NCI-H82 treated with DMSO at 0.1 percent for 48 hours (cell line): ENCODE results near the gene C2orf92.

Experiments used
- DNase-seq: peaks from one replicate; lab custom pipeline; 2025; ENCODE audit not compliant: unreplicated experiment; lab: John Stamatoyannopoulos, UW

The C2orf92 gene

GRCh38 chr2:97726261-97727064 lies 57.0 kb downstream of the C2orf92 start:
- no peak for DNase-seq

GRCh38 chr2:97727296-97727695 lies 57.8 kb downstream of the C2orf92 start:
- no peak for DNase-seq

- peak; percentile 16 for DNase-seq
Measured at GRCh38 chr2:97728091-97728731, 58.7 kb downstream of the C2orf92 start.

DNA sequence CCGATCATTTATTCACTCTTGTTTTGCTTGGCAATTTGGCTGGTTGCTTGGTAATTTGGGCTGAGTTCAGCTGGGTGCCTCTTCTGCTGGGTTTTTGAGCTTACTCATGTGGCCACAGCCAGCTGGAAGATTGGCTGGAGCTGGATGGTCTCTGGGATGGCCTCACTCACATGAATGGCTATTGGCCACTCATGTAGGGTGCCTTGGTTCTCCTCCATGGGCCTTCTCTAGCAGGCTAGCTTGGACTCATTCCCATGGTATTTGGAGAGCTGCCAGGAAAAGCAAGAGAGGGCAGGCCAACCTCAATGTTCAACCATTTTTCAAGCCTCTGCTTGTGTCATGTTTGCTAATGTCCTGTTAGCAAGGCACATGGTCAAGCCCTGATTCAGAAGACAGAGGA lies 60.7 kb downstream of the C2orf92 start:
- no peak for DNase-seq

DNA sequence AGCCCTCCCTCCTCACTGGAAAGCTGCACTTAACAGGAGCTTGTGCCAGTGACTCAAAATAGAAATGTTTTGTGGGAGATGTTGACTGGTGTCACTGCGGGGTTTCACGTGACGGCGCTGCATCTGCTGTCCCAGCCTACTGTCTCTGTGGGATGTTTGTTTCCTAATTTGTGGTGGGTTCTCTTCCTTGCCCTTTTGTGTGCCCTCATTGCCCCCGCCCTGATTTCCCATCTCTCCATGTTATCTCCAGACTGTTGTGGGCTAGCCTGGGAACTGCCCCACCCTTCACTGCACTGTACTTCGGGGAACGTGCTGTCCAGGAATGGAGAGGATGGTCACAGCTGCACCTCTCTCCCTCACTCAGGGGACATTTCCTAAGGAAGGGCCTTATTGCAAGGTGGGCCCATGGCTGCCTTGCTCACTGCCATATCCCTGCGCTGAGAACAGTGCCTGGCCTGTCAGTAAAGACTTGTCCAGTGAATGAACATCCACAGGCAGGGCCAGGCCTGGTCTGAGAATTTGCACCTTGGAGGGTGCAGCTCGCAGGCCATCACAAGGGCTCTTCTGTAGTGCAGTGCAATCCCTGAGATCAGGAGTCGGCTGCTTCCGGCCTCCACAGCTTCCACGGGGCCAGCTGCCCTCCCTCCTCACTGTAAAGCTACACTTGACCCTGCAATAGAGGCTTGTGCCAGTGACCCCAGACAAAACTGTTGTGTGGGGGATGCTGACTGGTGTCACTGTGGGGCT lies 61.9 kb downstream of the C2orf92 start:
- DNase-seq: no peak

- no peak for DNase-seq
Measured at GRCh38 chr2:97732436-97733340, 63.2 kb downstream of the C2orf92 start.

DNA sequence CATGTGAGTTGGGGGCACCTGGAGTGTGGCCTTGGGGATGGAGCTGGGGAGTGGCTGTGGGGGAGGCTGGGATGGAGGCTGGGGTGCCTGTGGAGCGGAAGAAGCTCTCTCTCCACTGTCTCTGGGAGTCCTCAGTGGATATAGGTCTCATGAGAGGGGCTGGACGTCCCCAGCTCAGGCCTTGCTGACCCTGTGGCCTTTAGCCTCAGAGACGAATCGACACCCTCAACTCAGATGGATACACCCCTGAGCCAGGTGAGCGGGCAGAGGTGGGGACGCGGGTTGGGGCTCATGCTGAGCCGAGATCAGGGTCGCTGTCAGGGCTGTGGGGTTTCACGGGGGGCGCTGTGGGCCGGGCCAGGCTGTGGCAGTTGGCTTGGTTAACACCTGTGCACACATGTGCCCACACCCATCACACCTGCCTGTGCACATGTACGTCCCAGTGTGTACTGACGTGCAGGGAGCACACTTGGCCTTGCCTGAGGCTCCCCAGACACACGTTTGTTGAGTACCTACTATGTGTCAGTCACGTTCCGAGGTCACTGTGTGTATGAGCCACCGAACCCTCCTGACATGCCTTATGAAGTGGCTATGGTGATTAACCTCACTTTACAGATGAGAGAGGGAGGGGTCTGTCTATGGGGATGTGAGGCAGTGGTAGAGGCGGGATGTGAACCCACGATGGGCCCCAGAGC lies 64.0 kb downstream of the C2orf92 start:
- DNase-seq: no peak

DNA sequence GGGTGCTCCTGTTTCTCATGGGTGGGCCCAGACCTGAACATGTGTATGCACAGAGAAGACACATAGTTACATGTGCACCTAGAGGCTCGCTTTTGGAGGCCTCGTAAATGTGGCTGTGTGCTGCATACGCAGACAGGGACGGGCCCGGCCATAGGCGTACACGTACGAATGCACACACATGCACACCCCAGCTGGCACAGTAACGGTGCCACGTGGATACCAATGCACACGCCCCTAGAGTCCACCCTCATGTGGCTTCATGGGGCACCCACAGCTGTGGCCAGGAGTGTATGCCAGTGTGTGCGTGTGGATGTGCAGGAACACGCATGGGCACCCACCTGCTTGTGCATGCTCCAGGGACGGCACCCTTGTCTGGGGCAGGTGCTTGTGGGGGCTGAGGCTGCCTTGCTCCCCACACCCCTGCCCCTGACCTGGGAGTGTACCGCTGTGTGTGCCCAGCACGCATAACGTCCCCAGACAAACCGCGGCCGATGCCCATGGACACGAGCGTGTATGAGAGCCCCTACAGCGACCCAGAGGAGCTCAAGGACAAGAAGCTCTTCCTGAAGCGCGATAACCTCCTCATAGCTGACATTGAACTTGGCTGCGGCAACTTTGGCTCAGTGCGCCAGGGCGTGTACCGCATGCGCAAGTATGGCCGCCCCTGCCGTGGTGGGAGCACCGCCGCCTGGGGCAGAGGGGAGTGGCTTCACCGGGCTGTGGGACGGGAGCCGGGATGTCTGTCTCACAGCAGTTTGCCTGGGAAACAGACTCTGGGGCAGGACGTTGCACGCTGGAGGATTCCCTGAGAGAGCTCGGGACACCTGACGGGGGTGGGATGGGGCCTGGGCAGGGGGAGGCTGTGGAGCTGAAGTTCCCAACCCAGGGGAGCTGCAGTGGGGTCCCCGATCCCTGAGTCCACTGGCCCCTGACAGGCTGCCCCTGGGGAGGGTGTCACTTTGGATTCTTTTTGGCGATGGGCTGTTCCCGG lies 64.8 kb downstream of the C2orf92 start:
- DNase-seq: no peak

GRCh38 chr2:97735161-97735561 lies 65.6 kb downstream of the C2orf92 start:
- DNase-seq: no peak

DNA sequence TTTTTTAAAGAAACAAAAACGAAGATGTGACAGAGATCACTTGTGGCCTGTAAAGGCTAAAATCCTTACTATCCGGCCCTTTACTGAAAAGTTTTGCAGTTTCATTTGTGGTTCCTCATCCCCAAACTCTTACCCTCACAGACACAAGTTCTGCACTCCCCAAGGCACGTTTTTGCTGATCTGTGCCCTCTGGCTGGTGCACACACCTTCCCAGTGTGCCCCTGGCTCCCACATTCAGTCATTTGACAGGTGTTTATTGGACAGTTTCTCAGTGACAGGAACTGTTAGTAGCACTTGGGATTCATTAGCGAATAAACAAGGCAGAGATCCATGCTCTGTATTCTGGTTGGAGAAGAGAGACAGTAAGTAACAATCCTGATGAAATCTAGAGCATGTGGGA lies 66.7 kb downstream of the C2orf92 start:
- no peak for DNase-seq

DNA sequence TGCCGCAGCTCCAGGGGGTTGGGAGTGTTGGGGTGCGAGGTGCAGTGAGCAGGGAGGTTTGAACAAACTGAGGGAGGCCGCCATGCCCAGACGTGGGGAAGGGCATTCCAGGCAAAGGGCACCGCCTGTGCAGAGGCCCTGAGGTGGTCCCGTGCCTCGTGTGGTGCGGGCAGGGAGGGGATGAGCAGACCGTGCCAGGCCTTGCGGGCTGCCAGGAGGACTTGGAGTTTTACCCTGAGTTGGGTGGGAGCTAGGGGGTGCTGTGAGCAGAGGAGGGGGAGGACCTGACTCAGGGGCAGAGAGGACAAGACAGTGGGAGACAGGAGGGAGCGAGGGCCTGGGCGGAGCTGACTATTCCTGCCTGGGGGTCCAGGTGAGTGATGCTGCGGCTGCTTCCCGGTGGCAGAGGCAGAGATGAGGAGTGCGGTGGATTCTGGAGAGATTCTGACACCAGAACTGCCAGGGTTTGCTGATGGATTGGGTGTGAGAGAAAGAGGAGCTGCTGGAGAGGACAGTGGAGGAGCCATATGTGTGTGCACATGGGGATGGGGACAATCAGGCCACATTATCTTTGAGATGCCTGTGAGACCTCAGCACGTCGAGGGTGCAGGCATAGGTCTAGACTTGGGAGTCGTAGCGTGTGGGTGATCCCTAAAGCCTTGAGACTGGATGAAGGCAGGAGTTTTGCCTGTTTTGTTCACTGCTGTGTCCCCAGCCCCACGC lies 67.3 kb downstream of the C2orf92 start:
- no peak for DNase-seq

DNA sequence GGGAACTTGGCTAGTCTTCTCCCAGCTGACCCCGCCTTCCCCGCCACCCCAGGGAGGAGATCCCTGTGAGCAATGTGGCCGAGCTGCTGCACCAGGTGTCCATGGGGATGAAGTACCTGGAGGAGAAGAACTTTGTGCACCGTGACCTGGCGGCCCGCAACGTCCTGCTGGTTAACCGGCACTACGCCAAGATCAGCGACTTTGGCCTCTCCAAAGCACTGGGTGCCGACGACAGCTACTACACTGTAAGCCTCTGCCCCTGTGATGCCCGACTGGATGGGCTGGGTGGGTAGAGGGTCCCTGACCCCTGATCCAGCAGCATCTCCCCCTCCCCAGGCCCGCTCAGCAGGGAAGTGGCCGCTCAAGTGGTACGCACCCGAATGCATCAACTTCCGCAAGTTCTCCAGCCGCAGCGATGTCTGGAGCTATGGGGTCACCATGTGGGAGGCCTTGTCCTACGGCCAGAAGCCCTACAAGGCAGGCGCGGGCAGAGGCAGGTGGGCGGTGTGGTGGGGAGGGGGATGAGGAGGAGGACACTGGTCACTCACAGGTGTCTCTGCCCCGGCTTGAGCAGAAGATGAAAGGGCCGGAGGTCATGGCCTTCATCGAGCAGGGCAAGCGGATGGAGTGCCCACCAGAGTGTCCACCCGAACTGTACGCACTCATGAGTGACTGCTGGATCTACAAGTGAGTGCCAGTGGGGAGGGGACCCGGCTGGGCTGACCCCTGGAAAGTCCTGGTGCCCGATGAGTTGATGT lies 68.1 kb downstream of the C2orf92 start:
- no peak for DNase-seq

DNA sequence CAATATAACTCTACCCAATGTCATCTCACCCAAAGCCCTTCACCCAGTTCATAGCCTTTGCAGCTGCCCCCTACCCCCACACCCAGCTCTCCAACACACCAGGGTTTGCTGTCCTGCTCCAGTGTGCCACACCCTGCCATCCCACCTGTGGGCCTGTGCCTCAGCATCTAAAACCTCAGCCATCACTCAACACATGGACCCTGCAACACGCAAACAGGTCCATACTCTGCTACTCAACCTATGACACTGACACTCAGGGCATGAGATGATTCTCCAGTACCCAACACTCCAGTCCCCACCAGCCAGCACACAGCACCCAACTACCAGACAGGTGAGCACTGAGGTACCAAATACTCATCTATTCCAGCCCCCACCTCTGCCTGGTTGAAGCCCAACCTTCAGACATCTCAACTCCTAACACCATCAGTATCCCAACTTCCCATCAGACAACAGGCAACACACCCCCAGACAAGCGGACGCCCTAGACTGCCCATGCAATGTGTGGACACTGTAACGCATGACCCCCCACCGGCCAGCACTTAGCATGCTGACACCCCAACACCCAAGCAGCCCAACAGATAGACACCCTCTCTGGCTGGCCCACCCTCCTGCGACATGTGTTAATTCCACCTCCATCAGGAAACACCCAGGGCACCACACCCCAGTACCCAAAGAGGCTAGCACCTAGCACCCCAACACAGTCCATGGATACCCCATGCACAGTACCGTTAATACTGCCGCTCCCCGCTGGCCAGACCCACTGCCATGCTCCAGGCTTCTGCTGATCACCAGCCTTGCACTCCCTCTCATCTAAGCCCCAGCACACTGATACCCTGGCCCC lies 68.9 kb downstream of the C2orf92 start:
- no peak for DNase-seq

- no peak for DNase-seq
Measured at GRCh38 chr2:97739020-97739892, 69.7 kb downstream of the C2orf92 start.

DNA sequence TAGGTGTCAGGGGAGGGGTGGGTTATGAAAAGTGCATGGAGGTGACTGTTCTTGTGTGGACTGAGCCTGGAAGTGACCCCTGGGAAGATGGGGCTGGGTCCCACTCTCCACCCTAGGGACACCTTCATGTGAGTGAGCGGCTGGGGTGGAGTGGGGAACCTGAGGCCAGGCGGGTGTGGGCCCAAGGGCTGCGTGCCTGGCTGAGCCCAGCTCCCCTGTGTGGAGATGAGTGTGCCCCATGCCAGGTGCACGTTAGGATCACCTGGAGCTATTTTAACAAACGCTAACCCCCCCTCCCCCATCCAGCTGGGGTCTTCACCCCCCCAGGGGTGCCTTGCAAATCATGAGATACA lies 70.4 kb downstream of the C2orf92 start:
- DNase-seq: no peak

- no peak for DNase-seq
Measured at GRCh38 chr2:97740590-97741182, 71.2 kb downstream of the C2orf92 start.
